GM19351 (cell line): ENCODE measurements around the gene RDH5.

ENCODE experiments used
- ATAC-seq: cut with Tn5 transposase; IDR thresholded peaks from one replicate; pipeline ENCODE4 v1.9.1; 2021; ENCODE audit warnings: mild to moderate bottlenecking, moderate library complexity; ENCODE audit not compliant: unreplicated experiment

RDH5 gene

DNA sequence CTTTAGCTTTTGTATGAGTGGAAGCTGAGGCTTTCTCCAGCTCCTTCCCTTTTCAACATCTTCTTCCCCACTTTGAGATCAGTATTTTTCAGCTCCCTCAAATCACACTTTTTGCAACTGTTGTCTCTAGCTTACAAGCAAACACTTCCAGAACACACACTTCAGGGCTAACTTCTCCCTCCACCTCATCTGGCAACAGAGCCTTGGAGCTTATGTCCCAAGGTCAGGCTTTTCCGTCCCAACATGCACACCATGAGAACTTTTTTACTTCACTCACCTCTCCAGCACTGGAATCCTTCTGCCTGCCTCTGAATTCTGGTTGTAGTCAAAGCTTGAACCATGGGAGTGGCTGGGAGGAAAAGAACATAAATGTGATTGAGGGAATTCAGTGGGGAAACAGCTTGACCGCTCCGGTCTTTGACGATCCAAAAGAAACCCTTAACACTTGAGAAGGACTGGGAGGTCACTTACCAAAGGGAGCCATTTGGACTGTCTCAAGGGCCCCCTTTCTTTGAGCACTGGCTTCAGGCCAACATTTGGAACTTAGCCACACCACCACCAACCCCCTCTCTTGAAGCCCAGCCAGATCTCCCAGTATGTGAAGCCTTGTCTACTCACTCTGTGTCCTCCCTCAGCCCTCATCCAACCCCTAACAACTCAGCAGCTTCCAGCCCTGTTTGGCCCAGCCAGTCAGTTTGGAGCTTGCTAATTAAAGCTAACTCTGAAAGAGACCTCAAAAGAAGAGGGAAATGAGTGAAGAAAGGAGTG lies 8.2 kb upstream of the RDH5 start:
- no peak for ATAC-seq

DNA sequence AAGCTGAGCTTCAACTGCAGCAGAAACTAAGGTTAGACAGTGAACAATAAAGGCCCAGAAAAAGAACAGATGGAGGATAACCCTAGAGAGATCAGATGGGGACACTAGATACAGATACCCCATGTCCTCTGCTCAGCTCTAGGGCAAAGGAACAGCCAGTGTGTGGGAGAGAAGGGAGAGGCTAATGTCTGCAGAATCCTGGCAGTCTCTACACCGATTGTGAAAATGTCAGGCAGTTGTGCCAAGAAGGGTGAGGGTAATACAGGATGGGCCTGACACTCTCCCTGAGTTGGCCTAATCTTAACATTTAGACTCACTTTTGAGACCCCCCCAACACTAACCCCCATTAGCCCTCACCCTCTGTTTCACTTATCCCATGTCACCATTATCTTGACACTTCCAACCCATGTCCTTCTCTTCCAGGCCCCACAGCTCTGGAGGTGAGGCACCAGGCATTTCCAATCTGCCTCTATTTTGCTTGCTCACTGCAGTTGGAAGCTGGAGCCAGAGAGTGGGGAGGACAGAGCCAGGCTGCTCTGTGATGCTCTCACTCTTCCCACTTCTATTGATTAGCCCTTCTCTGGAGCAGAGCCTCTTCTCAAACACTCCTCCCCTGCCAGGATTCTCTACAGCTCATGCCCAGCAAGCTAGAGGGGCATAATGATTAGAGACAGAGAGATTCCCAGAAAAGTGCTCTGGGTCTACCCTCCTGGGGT lies 7.3 kb upstream of the RDH5 start:
- ATAC-seq, result no peak

DNA sequence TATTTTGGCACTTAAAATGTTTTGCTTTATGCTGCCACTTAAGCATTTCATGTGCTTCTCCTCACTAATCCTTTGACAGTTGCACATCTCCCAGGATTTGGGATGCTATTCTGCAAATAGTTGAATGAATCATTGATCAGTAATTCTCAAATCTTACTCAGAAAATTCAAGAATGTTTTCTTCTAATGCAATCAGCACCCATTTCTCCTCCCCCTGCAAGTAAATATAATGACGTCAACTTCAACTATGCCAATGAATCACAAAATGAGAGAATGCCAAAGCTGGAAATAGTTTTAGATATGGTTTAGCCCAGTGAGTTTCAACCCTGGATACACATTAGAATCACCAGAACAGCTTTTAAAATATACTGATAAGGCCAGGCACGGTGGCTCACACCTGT lies 6.5 kb upstream of the RDH5 start:
- no peak for ATAC-seq

DNA sequence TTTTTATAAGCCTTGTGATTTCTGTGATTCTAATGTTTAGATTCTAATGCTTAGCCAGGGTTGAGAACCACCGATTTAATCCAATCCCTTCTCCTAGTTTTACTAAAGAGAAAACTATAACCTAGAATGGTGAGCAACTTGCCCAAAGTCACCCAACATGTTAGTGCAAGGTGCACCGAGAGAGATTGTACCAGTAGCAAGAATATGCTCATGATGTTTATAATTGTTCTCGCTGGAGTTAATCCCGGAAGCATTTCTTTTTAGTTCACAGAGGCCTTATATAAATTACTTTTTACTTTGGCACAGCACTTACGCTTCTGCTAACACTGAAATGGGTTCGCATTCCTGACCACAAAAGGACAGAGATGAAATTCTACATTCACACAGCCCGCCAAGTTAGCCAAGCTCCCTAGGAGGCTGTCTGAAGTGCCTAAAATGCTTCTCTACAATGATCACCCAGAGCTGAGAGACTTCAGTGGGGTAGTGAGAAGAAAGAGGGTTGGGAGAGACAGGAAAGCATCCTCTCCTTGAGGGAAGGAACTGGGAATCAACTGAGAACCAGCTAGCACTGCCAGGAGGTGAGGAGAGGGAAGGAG lies 4.9 kb upstream of the RDH5 start:
- ATAC-seq, result no peak

DNA sequence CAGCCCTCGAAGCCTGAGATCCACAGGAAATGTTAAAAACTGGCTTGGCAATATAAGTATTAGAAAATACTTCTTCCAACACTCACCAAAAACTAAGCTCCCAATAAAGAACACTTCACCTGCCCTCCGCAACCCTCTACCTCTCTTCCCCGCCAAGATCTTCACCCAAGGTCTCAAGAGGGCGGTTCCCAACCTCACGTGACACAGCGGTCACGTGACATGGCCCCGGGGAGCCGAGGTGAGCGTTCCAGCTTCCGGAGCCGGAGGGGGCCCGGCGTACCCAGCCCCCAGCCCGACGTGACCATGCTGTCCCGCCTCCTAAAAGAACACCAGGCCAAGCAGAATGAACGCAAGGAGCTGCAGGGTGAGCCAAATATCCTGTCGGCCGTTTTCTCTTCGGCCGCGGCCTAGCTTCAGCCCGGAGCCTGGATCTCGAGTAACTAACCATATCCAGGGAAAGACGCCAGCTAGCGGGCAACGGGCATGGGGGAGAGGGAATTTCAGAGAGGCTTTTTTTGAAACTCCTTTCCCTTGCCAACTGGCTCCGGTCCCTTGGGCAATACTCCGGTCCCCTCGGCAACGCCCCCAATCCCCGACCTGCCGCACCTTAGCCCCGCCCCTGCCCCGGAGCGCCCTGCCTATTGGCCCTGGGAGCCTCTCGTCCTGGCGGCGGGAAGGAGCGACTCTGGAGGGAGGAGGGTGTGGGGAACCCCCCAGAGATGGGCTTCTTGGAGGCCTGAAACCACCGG lies 4.2 kb upstream of the RDH5 start, which contains the start of gene BLOC1S1:
BLOC1S1 (plus strand) TSS at position 214 of the 749 bp plus-strand sequence; CDS start at position 220, 6 bp downstream.
- ATAC-seq, result peak; percentile 82

DNA sequence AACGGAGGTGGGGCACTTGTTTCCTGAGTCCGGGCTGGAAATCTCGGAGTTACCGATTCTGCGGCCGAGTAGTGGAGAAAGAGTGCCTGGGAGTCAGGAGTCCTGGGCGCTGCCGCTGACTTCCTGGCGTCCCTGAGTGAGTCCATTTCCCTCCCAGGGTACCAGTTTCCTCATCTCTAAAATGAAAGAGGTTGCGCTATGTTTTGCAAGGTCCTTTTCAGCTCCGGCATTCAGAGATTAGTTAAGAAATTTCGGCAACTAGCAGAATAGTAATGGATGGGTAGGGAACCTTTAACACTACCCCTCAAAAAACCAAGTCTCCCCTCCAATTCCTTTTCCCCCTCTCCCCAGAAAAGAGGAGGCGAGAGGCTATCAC lies 3.6 kb upstream of the RDH5 start:
- ATAC-seq, result no peak

DNA sequence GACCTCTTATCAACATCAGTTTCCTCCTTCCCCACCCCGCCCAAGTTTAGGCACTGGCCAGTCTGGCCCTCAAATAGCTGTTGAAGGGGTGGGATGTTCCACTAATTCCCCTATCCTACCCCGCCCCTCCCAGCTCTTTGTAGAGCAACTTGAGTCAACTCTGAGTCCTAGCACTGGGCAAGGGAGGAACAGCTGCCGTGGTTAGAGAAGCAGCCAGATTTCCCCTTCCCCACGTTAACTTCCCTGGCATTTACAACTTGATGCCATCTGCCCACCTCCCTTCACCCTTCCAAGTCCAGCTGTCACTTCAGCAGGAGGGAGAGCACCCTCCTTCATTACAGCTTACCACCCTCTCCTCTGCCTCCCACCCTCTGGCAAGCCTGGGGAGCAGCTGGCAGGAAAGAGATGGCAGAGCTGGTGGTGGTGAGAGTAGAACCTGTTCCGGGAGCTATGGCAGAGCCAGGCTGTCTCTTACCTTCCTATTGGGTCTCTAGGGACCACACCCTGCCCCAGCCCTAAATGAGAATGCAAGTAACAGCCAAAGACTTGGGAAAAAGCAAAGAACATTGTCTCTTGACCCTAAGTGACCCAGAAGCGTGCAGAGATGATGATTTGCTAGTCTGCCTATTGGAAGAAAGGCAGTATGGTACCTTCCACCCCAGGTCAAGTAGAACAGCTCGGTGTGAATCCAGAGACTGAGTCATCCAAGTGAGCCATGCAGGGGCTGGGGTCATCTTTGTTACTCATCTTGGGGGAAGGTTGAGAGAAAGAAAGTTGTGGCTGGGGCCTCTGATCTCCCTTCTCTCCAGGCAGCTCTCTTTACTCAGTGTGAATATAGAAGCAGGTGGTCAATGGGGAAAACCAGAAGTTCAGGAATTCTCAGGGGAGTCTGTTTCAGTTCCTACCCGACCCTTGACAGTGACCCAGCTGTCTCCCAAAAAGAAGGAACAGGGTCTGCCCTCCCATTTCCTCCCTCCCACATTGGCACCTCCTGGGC lies 2.9 kb upstream of the RDH5 start:
- ATAC-seq, result peak; percentile 27

DNA sequence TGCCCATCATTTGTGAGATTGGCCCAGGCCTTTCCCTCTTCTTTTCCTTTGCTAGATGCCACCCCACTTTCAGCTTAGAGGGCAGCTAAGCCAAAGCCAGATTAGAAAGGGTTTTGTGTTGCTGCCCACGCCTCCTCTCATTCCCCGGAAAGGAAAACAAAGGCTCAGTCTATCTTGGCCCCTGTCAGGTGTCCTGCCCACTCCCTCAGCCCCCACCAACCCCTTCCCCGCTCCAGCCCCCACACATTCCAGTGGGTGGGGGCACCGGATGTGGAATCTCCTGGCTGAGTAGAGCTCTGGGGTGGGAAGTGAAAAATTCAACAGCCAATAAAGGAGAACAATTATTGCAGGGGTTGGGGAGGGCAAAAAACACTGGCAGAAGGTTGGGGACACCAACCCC lies 2.2 kb upstream of the RDH5 start:
- ATAC-seq, result no peak

DNA sequence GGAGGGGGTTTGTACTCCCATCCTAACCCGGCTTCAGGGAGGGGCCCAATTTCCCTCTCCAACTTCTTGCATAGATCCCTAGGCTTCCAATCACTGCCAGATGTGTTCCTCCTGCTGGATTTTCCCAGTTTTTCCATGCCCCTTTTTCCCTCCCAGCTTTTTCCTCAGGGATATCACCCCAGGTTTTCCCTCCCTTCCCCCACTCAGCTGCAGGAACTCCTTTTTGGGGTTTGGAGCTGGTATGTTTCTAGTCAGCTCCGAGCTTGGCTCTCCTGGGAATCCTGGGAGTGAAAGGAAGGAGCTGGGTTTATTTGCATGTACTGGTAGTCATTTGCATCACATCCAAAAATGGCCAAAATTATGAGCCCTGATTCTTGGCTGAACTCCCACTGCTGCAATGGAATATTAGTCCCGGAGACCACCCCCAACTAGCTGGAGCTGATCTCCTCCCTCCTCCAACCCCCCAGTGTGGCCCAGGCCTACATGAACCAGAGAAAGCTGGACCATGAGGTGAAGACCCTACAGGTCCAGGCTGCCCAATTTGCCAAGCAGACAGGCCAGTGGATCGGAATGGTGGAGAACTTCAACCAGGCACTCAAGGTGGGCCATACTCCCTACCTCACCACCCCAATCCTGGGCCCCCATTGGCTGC lies 1.4 kb upstream of the RDH5 start:
- no peak for ATAC-seq

DNA sequence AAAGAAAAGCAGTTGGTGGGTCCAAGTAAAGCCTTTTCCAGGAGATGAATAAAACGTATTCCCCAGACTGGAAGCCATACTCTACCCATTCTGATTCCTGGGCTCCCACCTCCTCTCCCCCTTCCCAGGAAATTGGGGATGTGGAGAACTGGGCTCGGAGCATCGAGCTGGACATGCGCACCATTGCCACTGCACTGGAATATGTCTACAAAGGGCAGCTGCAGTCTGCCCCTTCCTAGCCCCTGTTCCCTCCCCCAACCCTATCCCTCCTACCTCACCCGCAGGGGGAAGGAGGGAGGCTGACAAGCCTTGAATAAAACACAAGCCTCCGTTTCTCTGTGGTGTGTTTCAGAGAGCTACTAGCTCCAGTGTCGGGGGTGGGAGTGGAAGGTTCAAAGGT lies 822 bp upstream of the RDH5 start:
- ATAC-seq, result no peak

DNA sequence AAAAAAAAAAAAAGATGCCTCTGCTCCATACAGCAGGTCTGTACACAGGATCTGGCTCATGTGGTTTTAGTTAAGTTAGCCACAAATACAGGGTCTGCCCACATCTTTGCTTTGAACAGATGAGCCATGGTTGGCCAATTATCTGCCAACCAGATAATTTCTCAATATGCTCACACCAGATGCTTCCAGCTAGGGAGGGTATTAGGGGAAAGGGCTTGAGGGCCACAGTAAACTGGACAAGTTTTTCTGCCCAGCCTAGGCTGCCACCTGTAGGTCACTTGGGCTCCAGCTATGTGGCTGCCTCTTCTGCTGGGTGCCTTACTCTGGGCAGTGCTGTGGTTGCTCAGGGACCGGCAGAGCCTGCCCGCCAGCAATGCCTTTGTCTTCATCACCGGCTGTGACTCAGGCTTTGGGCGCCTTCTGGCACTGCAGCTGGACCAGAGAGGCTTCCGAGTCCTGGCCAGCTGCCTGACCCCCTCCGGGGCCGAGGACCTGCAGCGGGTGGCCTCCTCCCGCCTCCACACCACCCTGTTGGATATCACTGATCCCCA lies 776 bp downstream of the RDH5 start:
- ATAC-seq, result no peak

DNA sequence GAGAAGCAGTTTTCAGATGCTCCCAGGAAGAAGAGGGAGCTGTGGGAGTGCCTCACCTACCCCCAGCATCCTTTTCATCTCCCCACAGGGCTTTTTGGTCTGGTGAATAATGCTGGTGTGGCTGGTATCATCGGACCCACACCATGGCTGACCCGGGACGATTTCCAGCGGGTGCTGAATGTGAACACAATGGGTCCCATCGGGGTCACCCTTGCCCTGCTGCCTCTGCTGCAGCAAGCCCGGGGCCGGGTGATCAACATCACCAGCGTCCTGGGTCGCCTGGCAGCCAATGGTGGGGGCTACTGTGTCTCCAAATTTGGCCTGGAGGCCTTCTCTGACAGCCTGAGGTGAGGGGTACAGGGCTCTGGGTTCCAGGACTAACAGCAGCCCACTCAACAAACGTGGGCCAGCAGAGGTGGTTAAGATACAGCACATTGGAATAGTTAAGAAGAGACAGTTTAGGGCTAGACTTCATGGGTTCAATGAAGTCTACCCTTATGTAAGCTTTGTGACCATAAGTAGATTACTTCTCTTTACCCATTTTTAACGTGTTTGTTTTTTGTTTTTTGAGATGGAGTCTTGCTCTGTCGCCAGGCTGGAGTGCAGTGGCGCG lies 1.5 kb downstream of the RDH5 start:
- ATAC-seq, result no peak

DNA sequence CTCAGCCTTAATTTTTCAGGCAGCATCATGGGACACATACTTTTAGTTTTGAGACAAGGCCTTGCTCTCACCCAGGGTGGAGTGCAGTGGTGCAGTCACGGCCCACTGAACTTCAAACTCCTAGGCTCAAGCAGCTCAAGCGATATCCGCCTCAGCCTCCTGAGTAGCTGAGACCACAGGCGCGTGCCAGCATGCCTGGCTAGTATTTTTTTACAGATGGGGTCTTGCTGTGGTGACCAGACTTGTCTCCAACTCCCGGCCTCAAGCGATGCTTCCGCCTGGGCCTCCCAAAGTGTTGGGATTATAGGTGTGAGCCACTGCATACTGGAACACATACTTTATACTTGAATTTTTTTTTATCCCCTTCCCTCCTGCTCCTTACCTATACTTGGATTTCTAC lies 2.8 kb downstream of the RDH5 start:
- no peak for ATAC-seq

DNA sequence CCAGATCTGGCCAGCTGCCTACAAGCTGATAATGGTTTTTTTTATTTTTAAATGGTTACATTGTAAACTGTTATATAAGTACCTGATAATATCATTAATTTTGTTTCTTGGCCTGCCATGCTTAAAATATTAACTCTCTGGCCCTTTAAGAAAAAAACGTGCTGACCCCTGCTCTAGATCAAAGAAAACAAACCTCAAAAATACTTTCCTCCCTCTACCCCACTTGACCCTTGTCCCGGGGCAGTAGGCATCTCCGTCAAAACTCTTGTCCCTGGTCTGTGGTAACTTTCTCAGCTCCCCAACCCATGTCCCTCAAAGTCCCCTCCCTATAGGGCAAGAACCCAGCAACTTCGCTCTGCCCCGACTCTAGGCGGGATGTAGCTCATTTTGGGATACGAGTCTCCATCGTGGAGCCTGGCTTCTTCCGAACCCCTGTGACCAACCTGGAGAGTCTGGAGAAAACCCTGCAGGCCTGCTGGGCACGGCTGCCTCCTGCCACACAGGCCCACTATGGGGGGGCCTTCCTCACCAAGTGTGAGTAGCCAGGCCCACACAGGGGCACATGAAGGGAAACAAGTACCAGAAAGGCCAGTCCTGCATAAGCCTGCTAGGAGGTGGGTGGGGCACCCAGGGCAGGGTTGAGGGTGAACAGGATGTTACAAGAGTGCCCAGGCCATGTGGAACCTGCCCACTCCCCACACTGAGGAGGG lies 3.5 kb downstream of the RDH5 start:
- no peak for ATAC-seq

DNA sequence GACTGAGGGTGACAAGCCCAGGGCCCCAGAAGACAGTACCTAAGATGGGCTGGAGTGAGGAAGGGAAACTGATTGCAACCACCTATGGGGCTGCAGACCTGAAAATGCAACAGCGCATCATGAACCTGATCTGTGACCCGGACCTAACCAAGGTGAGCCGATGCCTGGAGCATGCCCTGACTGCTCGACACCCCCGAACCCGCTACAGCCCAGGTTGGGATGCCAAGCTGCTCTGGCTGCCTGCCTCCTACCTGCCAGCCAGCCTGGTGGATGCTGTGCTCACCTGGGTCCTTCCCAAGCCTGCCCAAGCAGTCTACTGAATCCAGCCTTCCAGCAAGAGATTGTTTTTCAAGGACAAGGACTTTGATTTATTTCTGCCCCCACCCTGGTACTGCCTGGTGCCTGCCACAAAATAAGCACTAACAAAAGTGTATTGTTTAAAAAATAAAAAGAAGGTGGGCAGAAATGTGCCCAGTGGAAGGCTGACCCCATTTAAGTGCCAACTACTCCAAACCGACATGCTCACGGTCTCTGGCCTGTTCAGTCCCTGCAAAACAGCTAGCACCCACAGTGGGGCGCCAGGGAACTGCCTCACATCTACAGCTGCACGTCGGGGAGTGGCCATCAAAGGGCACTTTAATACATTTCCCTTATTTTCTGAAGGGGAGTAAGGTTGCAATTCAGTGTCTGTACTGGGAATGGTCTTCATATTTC lies 4.2 kb downstream of the RDH5 start:
- ATAC-seq, result peak; percentile 39

DNA sequence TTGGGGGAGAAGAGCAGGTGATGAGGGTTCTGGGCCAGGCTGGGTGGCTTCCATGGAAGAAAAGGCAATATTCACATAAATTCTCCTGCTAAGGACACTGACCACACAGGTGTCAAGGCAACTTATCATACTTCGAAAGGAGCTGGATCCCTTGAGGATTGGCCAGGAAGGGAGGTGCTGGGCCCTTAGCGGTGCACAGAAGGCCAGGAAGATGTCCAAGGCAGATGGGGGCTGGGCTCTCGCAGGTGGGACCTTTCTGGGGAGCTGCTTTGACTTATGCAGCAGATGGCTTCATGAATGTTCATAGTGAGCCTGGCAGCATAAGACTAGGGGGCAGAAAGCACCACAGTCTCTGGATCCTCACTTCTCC lies 4.7 kb downstream of the RDH5 start:
- ATAC-seq, result no peak

DNA sequence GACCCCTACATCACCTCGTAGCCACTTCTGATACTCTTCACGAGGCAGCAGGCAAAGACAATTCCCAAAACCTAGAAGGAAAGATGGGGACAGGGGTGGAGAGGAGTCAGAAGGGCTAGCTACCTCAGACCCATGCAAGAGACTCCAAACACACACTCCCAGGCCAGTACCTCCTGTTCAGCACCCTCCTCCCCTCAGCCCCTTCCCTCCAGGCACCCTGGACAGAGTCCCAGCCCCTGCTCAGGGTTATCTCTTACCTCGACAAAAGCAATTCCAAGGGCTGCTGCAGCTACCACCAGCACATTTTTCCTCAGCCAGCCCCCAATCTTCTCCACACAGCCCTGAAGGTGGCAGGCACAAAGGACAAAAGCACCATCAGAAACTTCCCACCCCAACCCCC lies 5.4 kb downstream of the RDH5 start:
- no peak for ATAC-seq

DNA sequence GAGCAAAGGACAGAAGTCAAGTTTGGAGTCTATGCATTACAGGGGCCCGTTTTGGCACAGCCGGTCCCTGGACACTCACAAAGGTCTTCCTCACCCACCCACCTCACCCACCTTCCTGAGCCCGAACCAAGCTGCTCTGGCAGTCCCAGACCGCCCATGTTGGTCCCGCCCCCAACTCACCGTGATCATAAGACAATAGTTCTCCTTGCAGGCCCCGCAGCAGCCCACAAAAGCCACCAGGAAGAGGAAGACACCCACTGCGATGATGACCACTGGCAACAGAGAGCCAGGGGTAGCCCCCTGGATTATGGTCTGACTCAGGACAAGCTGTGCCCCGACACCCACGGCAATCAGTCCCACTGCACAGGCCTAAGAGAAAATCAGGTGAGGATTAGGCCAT lies 6.8 kb downstream of the RDH5 start:
- no peak for ATAC-seq
